ENCODE data around the gene IFT25. TPM values are rescaled to one million over a fixed set of nuclear protein-coding genes. Genes with fewer than 3 reads are reported as not detected.
A peak's percentile ranks its signal among the peaks of the same experiment; 100 is the strongest.
"Not testable (repeated sequence)": the region's sequence is repeated elsewhere in the genome, so short reads cannot be mapped to it uniquely, and the experiment has no call there.

IFT25 gene
- 10 to 100 TPM; 15.5 to 39.9 (median 26.8) TPM for total RNA-seq

GRCh38 chr1:53945433-53946251 lies at the start of gene IFT25:
IFT25 (minus strand) TSS chr1:53945699; CDS start chr1:53940082, 5,617 bp downstream.
- Histone ChIP-seq H3K27me3 (no peaks in the 10 kb centered on the region), H3K36me3 (no peaks in the 10 kb centered on the region), H3K4me3 (peak within 1 kb of the TSS; percentile 55 to 99 (median 92)), H3K4me1 (peaks cover 0 to 59% (median 18%) of the 10 kb centered on the region in 4 donors), H3K27ac (peak within 1 kb of the TSS; percentile 90 to 96 (median 93)), H3K9me3 (no peaks in the 10 kb centered on the region)
- 1 to 2% methylated on average over 31 to 71 of the region's 90 CpGs for WGBS, 2 donors
- peak; percentile 96 to 97 for DNase-seq (ENCODE audit: low spot score in 2 of 2)
- TF ChIP-seq CTCF (IDR thresholded peaks at IDR 0.05) (peak in 1 of 5 experiments; percentile 8), POLR2A (IDR thresholded peaks at IDR 0.05) (peak; percentile 60 to 77), EP300 (IDR thresholded peaks at IDR 0.05) (peak in 1 of 2 donors; percentile 85)

DNA sequence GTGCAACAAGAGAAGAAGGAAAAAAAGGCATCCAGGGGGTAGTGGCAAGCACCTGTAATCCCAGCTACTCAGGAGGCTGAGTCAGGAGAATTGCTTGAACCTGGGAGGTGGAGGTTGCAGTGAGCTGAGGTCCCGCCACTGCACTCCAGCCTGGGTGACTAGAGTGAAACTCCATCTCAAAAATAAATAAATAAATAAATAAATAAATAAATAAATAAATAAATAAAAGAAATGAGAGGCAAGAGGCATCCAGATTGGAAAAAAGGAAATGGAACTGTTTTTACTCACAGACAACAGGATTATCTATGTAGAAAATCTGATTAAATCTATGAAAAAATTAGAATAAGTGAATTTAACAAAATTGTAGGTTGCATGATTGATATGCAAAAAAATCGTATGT lies 49.0 kb upstream of the IFT25 start:
- H3K36me3 ChIP-seq; H3K27ac ChIP-seq; H3K4me1 ChIP-seq; H3K27me3 ChIP-seq; H3K9me3 ChIP-seq; H3K4me3 ChIP-seq; DNase-seq (ENCODE audit: low spot score in 2 of 2): not testable (repeated sequence)
- 86 to 93% methylated on average over 2 of the region's 2 CpGs for WGBS, 2 donors

GRCh38 chr1:53992085-53992874 lies 46.8 kb upstream of the IFT25 start:
- Histone ChIP-seq H3K9me3 (no peaks in the 10 kb centered on the region), H3K27me3 (no peaks in the 10 kb centered on the region), H3K4me3 (no peak overlapping the region), H3K27ac (no peak overlapping the region), H3K4me1 (no peaks in the 10 kb centered on the region), H3K36me3 (no peaks in the 10 kb centered on the region)
- WGBS, 2 donors, result 76 to 77% methylated on average over 3 to 4 of the region's 4 CpGs
- no peak for DNase-seq (ENCODE audit: low spot score in 2 of 2)
- TF ChIP-seq POLR2A (IDR thresholded peaks at IDR 0.05) (no peak), EP300 (IDR thresholded peaks at IDR 0.05) (no peak), CTCF (IDR thresholded peaks at IDR 0.05) (no peak)

DNA sequence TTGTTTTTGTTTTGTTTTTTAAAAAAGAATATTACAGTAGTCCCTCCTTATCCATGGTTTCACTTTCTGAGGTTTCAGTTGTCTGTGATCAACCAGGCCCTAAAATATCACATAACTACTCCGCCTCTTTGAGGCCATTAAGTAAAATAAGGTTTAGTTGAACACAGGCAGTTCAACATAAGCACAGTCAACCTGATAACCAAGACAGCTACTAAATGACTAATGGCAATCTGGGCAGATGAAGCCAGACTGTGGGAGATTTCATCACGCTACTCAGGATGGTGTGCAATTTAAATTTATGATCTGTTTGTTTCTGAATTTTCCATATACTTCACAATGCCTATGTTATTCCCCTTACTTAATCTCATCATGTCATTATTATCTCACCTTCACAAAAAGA lies 42.4 kb upstream of the IFT25 start:
- H3K27ac ChIP-seq, result no peak overlapping the region
- TF ChIP-seq EP300 (IDR thresholded peaks at IDR 0.05) (no peak), POLR2A (IDR thresholded peaks at IDR 0.05) (no peak), CTCF (IDR thresholded peaks at IDR 0.05) (no peak)
- no peaks in the 10 kb centered on the region for H3K36me3 ChIP-seq
- no peaks in the 10 kb centered on the region for H3K9me3 ChIP-seq
- no peaks in the 10 kb centered on the region for H3K4me1 ChIP-seq
- no peaks in the 10 kb centered on the region for H3K27me3 ChIP-seq
- no peak for DNase-seq (ENCODE audit: low spot score in 2 of 2)
- 91 to 92% methylated on average over 2 of the region's 2 CpGs for WGBS, 2 donors
- no peak overlapping the region for H3K4me3 ChIP-seq

- H3K4me3 ChIP-seq, result no peak overlapping the region
- TF ChIP-seq EP300 (IDR thresholded peaks at IDR 0.05), result no peak
- no peak for TF ChIP-seq POLR2A (IDR thresholded peaks at IDR 0.05)
- TF ChIP-seq CTCF (IDR thresholded peaks at IDR 0.05), result no peak
- no peak for DNase-seq (ENCODE audit: low spot score in 2 of 2)
- peaks cover 0 to 9% (median 0%) of the 10 kb centered on the region in 4 donors for H3K4me1 ChIP-seq
- no peaks in the 10 kb centered on the region for H3K9me3 ChIP-seq
- H3K27me3 ChIP-seq, result no peaks in the 10 kb centered on the region
- H3K36me3 ChIP-seq, result no peaks in the 10 kb centered on the region
- WGBS, 2 donors, result 86 to 92% methylated on average over 3 of the region's 3 CpGs
- H3K27ac ChIP-seq, result no peak overlapping the region
Observed at GRCh38 chr1:53986458-53986857, 41.0 kb upstream of the IFT25 start.

All from tibial nerve (tissue), 4 donors.